ENCODE measurements around the gene PLAAT2. TPM values are rescaled to one million over a fixed set of nuclear protein-coding genes. Genes with fewer than 3 reads are reported as not detected.
A peak's percentile ranks its signal among the peaks of the same experiment; 100 is the strongest.
"Not testable (repeated sequence)": the region's sequence is repeated elsewhere in the genome, so short reads cannot be mapped to it uniquely, and the experiment has no call there.

PLAAT2 gene
- under 1 TPM in 1 of 2 experiments, not detected in 1; 0.57 TPM for total RNA-seq

- Mint-ChIP-seq H3K4me3 (no peak within 1 kb of the TSS), H3K27me3 (ENCODE audit: low read depth) (no peaks in the 10 kb centered on the region), H3K9me3 (ENCODE audit: insufficient read depth) (no peaks in the 10 kb centered on the region), H3K36me3 (ENCODE audit: low read depth) (no peaks in the 10 kb centered on the region), H3K4me1 (ENCODE audit: low read depth) (peaks cover 63% of the 10 kb centered on the region), H3K27ac (peak within 1 kb of the TSS; percentile 39)
- ATAC-seq (no peak), DNase-seq (no peak)
- CTCF ChIA-PET = interaction anchor here (1.3 to 6.4 kb wide), 3 partner anchors 11 to 75 kb away, joined by 4 to 39 read pairs (median 8); partner anchors contain the start of gene PLAAT4
- POLR2A ChIA-PET = interaction anchor here (0.6 to 5.5 kb wide), 5 partner anchors 11 to 27 kb away, joined by 3 to 27 read pairs (median 4); partner anchors contain the start of gene PLAAT4
These were observed at the start of gene PLAAT2 for GRCh38 chr11:63563201-63564055. Gene PLAAT2 (minus strand): TSS chr11:63563379. CDS start chr11:63563324, 55 bp downstream.

GRCh38 chr11:63612181-63612580 lies 49.0 kb upstream of the PLAAT2 start:
- CTCF ChIA-PET = interaction anchor here (0.6 kb wide), 1 partner anchor 126 kb away, joined by 3 read pairs; no protein-coding TSS in a partner anchor
- H3K27me3 Mint-ChIP-seq (ENCODE audit: low read depth) = peaks cover 4% of the 10 kb centered on the region

GRCh38 chr11:63611395-63611747 lies 48.2 kb upstream of the PLAAT2 start:
- no peak overlapping the region for H3K4me3 Mint-ChIP-seq
- H3K4me1 Mint-ChIP-seq (ENCODE audit: low read depth) = peaks cover 22% of the 10 kb centered on the region
- H3K36me3 Mint-ChIP-seq (ENCODE audit: low read depth) = no peaks in the 10 kb centered on the region
- DNase-seq (no peak), ATAC-seq (no peak)
- ChIA-PET CTCF (no interaction called here), POLR2A (no interaction called here)
- no peaks in the 10 kb centered on the region for H3K9me3 Mint-ChIP-seq (ENCODE audit: insufficient read depth)
- H3K27me3 Mint-ChIP-seq (ENCODE audit: low read depth) = peaks cover 4% of the 10 kb centered on the region
- no peak overlapping the region for H3K27ac Mint-ChIP-seq

More at GRCh38 chr11:63612181-63612580, 49.0 kb upstream of the PLAAT2 start:
- DNase-seq = no peak
- no peak overlapping the region for H3K4me3 Mint-ChIP-seq
- no peak for ATAC-seq
- H3K9me3 Mint-ChIP-seq (ENCODE audit: insufficient read depth) = no peaks in the 10 kb centered on the region
- POLR2A ChIA-PET = no interaction called here
- H3K36me3 Mint-ChIP-seq (ENCODE audit: low read depth) = no peaks in the 10 kb centered on the region
- no peak overlapping the region for H3K27ac Mint-ChIP-seq
- peaks cover 22% of the 10 kb centered on the region for H3K4me1 Mint-ChIP-seq (ENCODE audit: low read depth)

- H3K27ac Mint-ChIP-seq = no peak overlapping the region
- peaks cover 4% of the 10 kb centered on the region for H3K27me3 Mint-ChIP-seq (ENCODE audit: low read depth)
- ChIA-PET CTCF (no interaction called here), POLR2A (no interaction called here)
- DNase-seq (no peak), ATAC-seq (no peak)
- H3K4me1 Mint-ChIP-seq (ENCODE audit: low read depth) = peaks cover 22% of the 10 kb centered on the region
- H3K36me3 Mint-ChIP-seq (ENCODE audit: low read depth) = no peaks in the 10 kb centered on the region
- no peak overlapping the region for H3K4me3 Mint-ChIP-seq
- H3K9me3 Mint-ChIP-seq (ENCODE audit: insufficient read depth) = no peaks in the 10 kb centered on the region
These were observed 47.6 kb upstream of the PLAAT2 start for GRCh38 chr11:63610604-63611394.

- Mint-ChIP-seq H3K27me3 (ENCODE audit: low read depth) (peaks cover 4% of the 10 kb centered on the region), H3K4me3 (no peak overlapping the region), H3K36me3 (ENCODE audit: low read depth) (no peaks in the 10 kb centered on the region), H3K9me3 (ENCODE audit: insufficient read depth) (no peaks in the 10 kb centered on the region), H3K4me1 (ENCODE audit: low read depth) (peaks cover 22% of the 10 kb centered on the region), H3K27ac (no peak overlapping the region)
- ATAC-seq (no peak), DNase-seq (no peak)
- POLR2A ChIA-PET = no interaction called here
- CTCF ChIA-PET = no interaction called here
These were observed 46.9 kb upstream of the PLAAT2 start for GRCh38 chr11:63609971-63610580.

- no peak overlapping the region for H3K4me3 Mint-ChIP-seq
- H3K4me1 Mint-ChIP-seq (ENCODE audit: low read depth) = peaks cover 22% of the 10 kb centered on the region
- peaks cover 4% of the 10 kb centered on the region for H3K27me3 Mint-ChIP-seq (ENCODE audit: low read depth)
- no peaks in the 10 kb centered on the region for H3K36me3 Mint-ChIP-seq (ENCODE audit: low read depth)
- ChIA-PET CTCF (no interaction called here), POLR2A (no interaction called here)
- H3K27ac Mint-ChIP-seq = no peak overlapping the region
- H3K9me3 Mint-ChIP-seq (ENCODE audit: insufficient read depth) = no peaks in the 10 kb centered on the region
- DNase-seq (no peak), ATAC-seq (no peak)
These were observed 46.4 kb upstream of the PLAAT2 start for GRCh38 chr11:63609536-63609935.

GRCh38 chr11:63608353-63609345 lies 45.5 kb upstream of the PLAAT2 start:
- Mint-ChIP-seq H3K27me3 (ENCODE audit: low read depth) (peaks cover 4% of the 10 kb centered on the region), H3K27ac (no peak overlapping the region), H3K4me3 (no peak overlapping the region), H3K9me3 (ENCODE audit: insufficient read depth) (no peaks in the 10 kb centered on the region), H3K4me1 (ENCODE audit: low read depth) (peaks cover 18% of the 10 kb centered on the region), H3K36me3 (ENCODE audit: low read depth) (no peaks in the 10 kb centered on the region)
- CTCF ChIA-PET = no interaction called here
- ATAC-seq (no peak), DNase-seq (no peak)
- POLR2A ChIA-PET = no interaction called here

- H3K4me1 Mint-ChIP-seq (ENCODE audit: low read depth) = no peaks in the 10 kb centered on the region
- no peaks in the 10 kb centered on the region for H3K9me3 Mint-ChIP-seq (ENCODE audit: insufficient read depth)
- H3K27ac Mint-ChIP-seq = no peak overlapping the region
- no peak overlapping the region for H3K4me3 Mint-ChIP-seq
- no peaks in the 10 kb centered on the region for H3K27me3 Mint-ChIP-seq (ENCODE audit: low read depth)
- DNase-seq = no peak
- no peak for ATAC-seq
- H3K36me3 Mint-ChIP-seq (ENCODE audit: low read depth) = no peaks in the 10 kb centered on the region
- ChIA-PET CTCF (no interaction called here), POLR2A (no interaction called here)
These were observed 40.0 kb upstream of the PLAAT2 start for GRCh38 chr11:63603180-63603518.

- H3K27me3 Mint-ChIP-seq (ENCODE audit: low read depth); H3K4me1 Mint-ChIP-seq (ENCODE audit: low read depth); H3K9me3 Mint-ChIP-seq (ENCODE audit: insufficient read depth); H3K36me3 Mint-ChIP-seq (ENCODE audit: low read depth); ATAC-seq; H3K4me3 Mint-ChIP-seq; DNase-seq; POLR2A ChIA-PET; H3K27ac Mint-ChIP-seq: not testable (repeated sequence)
- CTCF ChIA-PET = interaction anchor here (1.4 kb wide), 1 partner anchor 36 kb away, joined by 3 read pairs; no protein-coding TSS in a partner anchor
These were observed 39.4 kb upstream of the PLAAT2 start for GRCh38 chr11:63602290-63603179.

- ATAC-seq = no peak
- no peak overlapping the region for H3K27ac Mint-ChIP-seq
These were observed 36.3 kb upstream of the PLAAT2 start for GRCh38 chr11:63599211-63600122.

More at GRCh38 chr11:63599211-63600122, 36.3 kb upstream of the PLAAT2 start:
- ChIA-PET CTCF (interaction anchor here (1.0 kb wide), 1 partner anchor 120 kb away, joined by 3 read pairs; no protein-coding TSS in a partner anchor), POLR2A (no interaction called here)
- no peaks in the 10 kb centered on the region for H3K9me3 Mint-ChIP-seq (ENCODE audit: insufficient read depth)
- no peaks in the 10 kb centered on the region for H3K27me3 Mint-ChIP-seq (ENCODE audit: low read depth)
- DNase-seq = no peak
- H3K4me1 Mint-ChIP-seq (ENCODE audit: low read depth) = no peaks in the 10 kb centered on the region
- H3K36me3 Mint-ChIP-seq (ENCODE audit: low read depth) = no peaks in the 10 kb centered on the region
- no peak overlapping the region for H3K4me3 Mint-ChIP-seq

Measured in activated CD8-positive, alpha-beta T cell treated with anti-CD3 and anti-CD28 coated beads, Interleukin-2, amount 10 ng/mL, durations not matched to agents 7 days and 5 days (primary cell).